ENCODE data around the gene CYB561A3. TPM values are rescaled to one million over a fixed set of nuclear protein-coding genes. Genes with fewer than 3 reads are reported as not detected.

Gene CYB561A3
- total RNA-seq, 3 donors from 2014 or later (not counting 1 experiment from before 2014, with no cell fraction given) = 24.6 to 33.5 (median 30.2) TPM

- Mint-ChIP-seq H3K27me3 (ENCODE audit: low read depth in 2 of 2) (no peaks in the 10 kb centered on the region), H3K4me3 (no peak overlapping the region), H3K27ac (no peak overlapping the region), H3K9me3 (no peaks in the 10 kb centered on the region), H3K36me3 (peaks cover 17% of the 10 kb centered on the region), H3K4me1 (peaks cover 14 to 16% of the 10 kb centered on the region in 2 donors)
- no peak for TF ChIP-seq CTCF (IDR thresholded peaks at IDR 0.05)
- Histone ChIP-seq H3K27me3 (ENCODE audit: control insufficient read depth, insufficient read depth, low read length) (no peaks in the 10 kb centered on the region), H3K36me3 (ENCODE audit: control insufficient read depth, insufficient read depth, low read length) (peaks cover 47% of the 10 kb centered on the region), H3K4me1 (ENCODE audit: control insufficient read depth, insufficient read depth, low read length) (peaks cover 8% of the 10 kb centered on the region), H3K27ac (ENCODE audit: low read length) (no peak overlapping the region), H3K9me3 (ENCODE audit: control insufficient read depth, insufficient read depth, low read length) (no peaks in the 10 kb centered on the region), H3K4me3 (ENCODE audit: low read length) (no peak overlapping the region)
- intact Hi-C loops (cut with micrococcal nuclease) = no loop called here
- DNase-seq (no peak), ATAC-seq (no peak)
- WGBS (ENCODE audit: insufficient coverage) = 97% methylated on average over 6 of the region's 6 CpGs
Observed at GRCh38 chr11:61367406-61367805, 5.7 kb upstream of the CYB561A3 start.

GRCh38 chr11:61364012-61364675 lies 2.5 kb upstream of the CYB561A3 start:
- Mint-ChIP-seq H3K27ac (peak overlapping the region; percentile 94 to 98), H3K4me3 (peak overlapping the region; percentile 99), H3K27me3 (ENCODE audit: low read depth in 2 of 2) (no peaks in the 10 kb centered on the region), H3K9me3 (no peaks in the 10 kb centered on the region), H3K36me3 (peaks cover 9% of the 10 kb centered on the region), H3K4me1 (peaks cover 21 to 26% of the 10 kb centered on the region in 2 donors)
- no peak for ATAC-seq
- H3K4me1 ChIP-seq (ENCODE audit: control insufficient read depth, insufficient read depth, low read length) = peaks cover 24% of the 10 kb centered on the region
- H3K27ac ChIP-seq (ENCODE audit: low read length) = no peak overlapping the region
- intact Hi-C loops (cut with micrococcal nuclease) = no loop called here
- no peaks in the 10 kb centered on the region for H3K27me3 ChIP-seq (ENCODE audit: control insufficient read depth, insufficient read depth, low read length)
- H3K9me3 ChIP-seq (ENCODE audit: control insufficient read depth, insufficient read depth, low read length) = no peaks in the 10 kb centered on the region
- H3K36me3 ChIP-seq (ENCODE audit: control insufficient read depth, insufficient read depth, low read length) = peaks cover 37% of the 10 kb centered on the region
- no peak for DNase-seq
- no peak overlapping the region for H3K4me3 ChIP-seq (ENCODE audit: low read length)
- WGBS (ENCODE audit: insufficient coverage) = 94% methylated on average over 5 of the region's 5 CpGs
- TF ChIP-seq CTCF (IDR thresholded peaks at IDR 0.05) = no peak

GRCh38 chr11:61362542-61362875 lies 827 bp upstream of the CYB561A3 start:
- no peaks in the 10 kb centered on the region for H3K27me3 ChIP-seq (ENCODE audit: control insufficient read depth, insufficient read depth, low read length)
- H3K27ac ChIP-seq (ENCODE audit: low read length) = peak overlapping the region; percentile 96
- Mint-ChIP-seq H3K27me3 (ENCODE audit: low read depth in 2 of 2) (no peaks in the 10 kb centered on the region), H3K27ac (peak overlapping the region; percentile 94 to 98), H3K4me1 (peaks cover 21 to 26% of the 10 kb centered on the region in 2 donors), H3K4me3 (peak overlapping the region; percentile 99), H3K9me3 (no peaks in the 10 kb centered on the region), H3K36me3 (no peaks in the 10 kb centered on the region)
- 1% methylated on average over 12 of the region's 12 CpGs for WGBS (ENCODE audit: insufficient coverage)
- ATAC-seq (peak; percentile 13 to 24 (median 22)), DNase-seq (peak in 1 of 2 donors; percentile 67)
- peaks cover 40% of the 10 kb centered on the region for H3K4me1 ChIP-seq (ENCODE audit: control insufficient read depth, insufficient read depth, low read length)
- no peak for TF ChIP-seq CTCF (IDR thresholded peaks at IDR 0.05)
- peaks cover 27% of the 10 kb centered on the region for H3K36me3 ChIP-seq (ENCODE audit: control insufficient read depth, insufficient read depth, low read length)
- peak overlapping the region; percentile 90 for H3K4me3 ChIP-seq (ENCODE audit: low read length)
- intact Hi-C loops (cut with micrococcal nuclease) = loop anchor here (1.0 kb wide), 3 partner anchors 29 to 201 kb away; partner anchors contain the start of genes DDB1, SDHAF2, TKFC and VPS37C
- H3K9me3 ChIP-seq (ENCODE audit: control insufficient read depth, insufficient read depth, low read length) = no peaks in the 10 kb centered on the region
